ENCODE results near the gene SLCO1B1. TPM values are rescaled to one million over a fixed set of nuclear protein-coding genes. Genes with fewer than 3 reads are reported as not detected.

SLCO1B1 gene
- not detected in 2 replicates for total RNA-seq

GRCh38 chr12:21130998-21131397 lies at the start of gene SLCO1B1:
Gene SLCO1B1, plus strand, starts transcription at chr12:21131194. Its CDS starts 10,381 bp downstream, at chr12:21141575.

Other genes starting within 250 kb of the SLCO1B1 start
- not detected in 2 replicates for gene SLCO1A2, start 203.7 kb downstream of the SLCO1B1 start, total RNA-seq
- not detected in 2 replicates for gene IAPP, start 241.7 kb downstream of the SLCO1B1 start, total RNA-seq

Data from cardiac atrium fibroblast (primary cell).